ENCODE results near the gene FBLN1. TPM values are rescaled to one million over a fixed set of nuclear protein-coding genes. Genes with fewer than 3 reads are reported as not detected.

FBLN1 gene
- total and polyA plus RNA-seq, 2 of the 8 experiments (the other 6 are each of a cell fraction or from before 2014, with no cell fraction given) = 159 to 168 TPM

DNA sequence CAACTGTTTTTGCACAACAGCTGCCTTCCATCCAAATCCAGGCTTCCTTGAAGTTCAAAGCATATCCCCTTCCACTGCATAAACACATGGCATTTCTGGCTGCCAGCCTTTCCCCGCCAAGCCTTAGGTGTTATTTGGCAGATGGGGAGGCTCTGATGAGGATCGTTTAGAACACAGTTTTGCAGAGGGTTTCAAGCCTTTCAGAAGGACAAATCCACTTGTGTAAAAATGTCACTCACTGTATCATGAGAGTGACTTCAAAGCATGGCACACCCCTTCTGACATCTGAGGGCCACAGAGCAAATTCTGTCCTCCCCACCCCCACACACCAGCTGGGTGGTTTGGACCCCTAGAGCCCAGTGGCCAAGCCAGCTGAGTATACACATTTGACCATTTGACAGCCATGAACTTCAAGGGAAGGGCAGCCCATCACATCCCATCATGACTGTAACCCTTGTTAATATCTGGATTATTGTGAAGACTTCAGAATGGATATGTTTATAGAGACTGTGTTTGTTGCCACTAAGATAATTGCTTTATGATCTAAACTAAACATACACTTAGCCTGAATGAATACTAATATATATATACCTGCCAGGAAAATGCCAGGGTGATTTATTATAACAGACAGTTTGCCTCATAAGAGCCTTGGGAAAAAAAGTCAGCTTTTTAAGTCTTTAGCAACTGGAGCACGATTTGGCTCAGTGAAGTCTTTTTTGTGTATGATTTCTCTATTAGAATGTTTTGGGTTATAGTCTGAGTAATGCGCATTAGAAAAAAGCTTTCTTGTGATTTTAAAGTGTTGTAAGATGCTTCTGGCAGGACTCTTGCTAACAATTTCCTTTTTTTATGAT, 31.9 kb downstream of the FBLN1 start:
- Histone ChIP-seq H4K20me1 (replicated peaks in 1 of 2; ENCODE audit: control insufficient read depth in 1 of 2, insufficient read depth in 2 of 2, low read length in 2 of 2) (peaks cover 4 to 11% of the 10 kb centered on the region in 2 experiments), H4K8ac (ENCODE audit: extremely low read depth, insufficient read depth, low read length) (no peak overlapping the region), H4K91ac (replicated peaks; ENCODE audit: insufficient read length, low read length) (no peak overlapping the region), H3K4ac (replicated peaks; ENCODE audit: insufficient read length, low read depth, low read length) (no peak overlapping the region), H3K36me3 (ENCODE audit: control insufficient read depth in 2 of 4, insufficient read depth in 4 of 4, low read length in 3 of 4) (peaks cover 18 to 41% (median 29%) of the 10 kb centered on the region in 4 experiments; a peak in 5 of 8 replicates), H3K56ac (replicated peaks; ENCODE audit: insufficient read length, low read depth, low read length) (no peak overlapping the region), H2AK5ac (ENCODE audit: low read depth, low read length) (no peak overlapping the region), H3K4me2 (ENCODE audit: insufficient read depth in 1 of 2, low read depth in 2 of 2, low read length in 2 of 2) (no peak overlapping the region), H2BK120ac (replicated peaks; ENCODE audit: low read depth, low read length) (no peak overlapping the region), H2BK12ac (ENCODE audit: low read depth, low read length) (no peak overlapping the region), H3K79me2 (ENCODE audit: control insufficient read depth in 1 of 2, insufficient read depth in 2 of 2, low read length in 2 of 2) (no peaks in the 10 kb centered on the region), H2AFZ (ENCODE audit: low read length) (no peak overlapping the region), H3K9ac (replicated peaks in 1 of 4; ENCODE audit: extremely low read depth in 1 of 4, low read depth in 3 of 4, low read length in 3 of 4) (no peak overlapping the region), H3K23me2 (ENCODE audit: low read depth, low read length) (no peaks in the 10 kb centered on the region), H2BK20ac (ENCODE audit: low read length) (no peak overlapping the region), H3K18ac (ENCODE audit: extremely low read depth, low read length) (no peak overlapping the region), H3K14ac (ENCODE audit: insufficient read length) (no peak overlapping the region), H4K5ac (ENCODE audit: insufficient read length, low read depth, low read length) (no peak overlapping the region), H3K4me3 (ENCODE audit: extremely low read depth in 1 of 4, insufficient read depth in 2 of 4, low read depth in 3 of 4, low read length in 4 of 4) (no peak overlapping the region), H2BK15ac (ENCODE audit: low read length) (no peak overlapping the region), H3K4me1 (replicated peaks in 1 of 4; ENCODE audit: control insufficient read depth in 3 of 4, insufficient read depth in 4 of 4, low read length in 3 of 4) (no peaks in the 10 kb centered on the region), H3K9me3 (ENCODE audit: insufficient read depth in 2 of 2, low read depth in 1 of 2, low read length in 1 of 2) (no peaks in the 10 kb centered on the region), H3K27me3 (replicated peaks in 1 of 4; ENCODE audit: control insufficient read depth in 3 of 4, extremely low read depth in 1 of 4, insufficient read depth in 3 of 4, low read length in 3 of 4) (no peaks in the 10 kb centered on the region), H2BK5ac (ENCODE audit: low read depth, low read length) (no peak overlapping the region), H3K27ac (ENCODE audit: low read depth, low read length) (no peak overlapping the region), H3K23ac (ENCODE audit: insufficient read length) (no peak overlapping the region), H3K79me1 (ENCODE audit: low read depth, low read length) (no peaks in the 10 kb centered on the region)
- FAIRE-seq = no peak
- CTCF ChIA-PET (ENCODE audit: partially characterized antibody) = interaction anchor here (1.0 kb wide), 1 partner anchor 10 kb away, joined by 3 read pairs; no protein-coding TSS in a partner anchor
- POLR2A ChIA-PET (ENCODE audit: partially characterized antibody) = interaction anchor here (1.3 to 1.4 kb wide), 2 partner anchors 10 to 18 kb away, joined by 3 read pairs; no protein-coding TSS in a partner anchor
- DNase-seq (ENCODE audit: low read depth in 1 of 2, low spot score in 2 of 2) = no peak
- 94% methylated on average over 4 of the region's 4 CpGs; no CpG with 5 or more reads in 1 of the 2 experiments for WGBS, 2 experiments (ENCODE audit: extremely low coverage in 1 of 2, insufficient coverage in 1 of 2, insufficient read length in 1 of 2, insufficient replicate concordance in 2 of 2, low coverage in 1 of 2, low lambda C conversion rate in 2 of 2, missing lambda C conversion rate in 1 of 2)
- TF ChIP-seq BRCA1 (IDR thresholded peaks at IDR 0.05; ENCODE audit: low read depth, low read length) = no peak
- no peak for TF ChIP-seq CEBPB (IDR thresholded peaks at IDR 0.05; ENCODE audit: low read depth, low read length)
- TF ChIP-seq GTF2F1 (IDR thresholded peaks at IDR 0.05; ENCODE audit: borderline replicate concordance, low read depth, low read length) = no peak

All from H1 (cell line).